ENCODE measurements around the gene RSPH4A.
"Not testable (repeated sequence)": the region's sequence is repeated elsewhere in the genome, so short reads cannot be mapped to it uniquely, and the experiment has no call there.

RSPH4A gene

DNA sequence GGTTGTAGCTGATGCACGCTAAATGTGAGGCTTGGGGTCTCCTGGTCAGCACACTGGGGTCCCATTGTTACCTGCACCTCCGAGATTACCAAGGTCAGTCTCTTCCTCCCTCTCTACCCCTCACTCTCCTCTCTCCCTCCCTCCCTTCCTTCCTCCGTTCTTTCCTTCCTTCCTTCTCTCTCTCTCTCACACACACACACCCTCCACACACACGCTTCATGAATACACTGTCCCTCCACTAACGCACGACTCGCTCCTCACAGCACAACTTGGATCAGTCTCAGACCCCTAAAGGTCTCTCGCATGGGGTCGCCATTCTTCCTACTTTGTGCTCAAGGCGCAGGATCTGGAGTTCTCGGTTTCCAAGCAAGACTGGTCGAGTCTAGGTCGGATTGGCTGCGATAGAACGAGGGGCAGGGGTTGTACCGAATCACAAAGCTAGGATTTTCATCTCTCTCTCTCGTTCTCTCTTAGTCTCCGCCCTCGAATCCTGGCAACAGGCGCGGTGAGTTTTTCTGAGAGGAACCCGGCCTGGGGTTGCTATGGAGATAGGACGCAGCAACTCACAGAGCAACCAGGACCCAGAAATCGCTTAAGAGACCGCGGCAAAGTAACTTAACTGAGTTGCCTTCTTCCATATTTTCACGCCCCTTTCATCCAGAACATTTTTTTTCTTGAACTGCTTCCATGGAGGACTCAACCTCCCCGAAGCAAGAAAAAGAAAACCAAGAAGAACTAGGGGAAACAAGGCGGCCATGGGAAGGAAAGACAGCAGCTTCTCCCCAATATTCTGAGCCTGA, at the start of gene RSPH4A:
RSPH4A (plus strand) TSS at position 543 of the 800 bp plus-strand sequence; CDS start at position 688, 145 bp downstream.
- peak; percentile 59 for DNase-seq

DNA sequence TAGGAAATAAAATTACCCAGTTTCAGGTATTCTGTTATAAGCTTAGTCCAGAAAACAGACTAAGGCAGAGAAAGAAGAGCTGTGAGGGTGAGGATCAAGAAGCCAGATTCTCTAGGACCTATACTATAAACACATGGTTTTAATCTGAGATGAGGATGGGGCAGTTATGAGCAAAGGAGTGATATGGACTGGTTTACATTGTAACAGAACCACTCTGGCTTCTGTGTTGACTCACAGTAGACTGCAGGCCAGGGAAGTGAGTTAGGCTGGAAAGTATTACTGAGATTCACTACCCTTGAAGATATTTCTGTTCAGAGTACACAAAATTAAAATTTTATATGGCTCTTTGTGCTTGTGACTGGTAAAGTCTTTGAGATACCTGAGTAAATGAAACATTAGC, 48.2 kb upstream of the RSPH4A start:
- no peak for DNase-seq

DNA sequence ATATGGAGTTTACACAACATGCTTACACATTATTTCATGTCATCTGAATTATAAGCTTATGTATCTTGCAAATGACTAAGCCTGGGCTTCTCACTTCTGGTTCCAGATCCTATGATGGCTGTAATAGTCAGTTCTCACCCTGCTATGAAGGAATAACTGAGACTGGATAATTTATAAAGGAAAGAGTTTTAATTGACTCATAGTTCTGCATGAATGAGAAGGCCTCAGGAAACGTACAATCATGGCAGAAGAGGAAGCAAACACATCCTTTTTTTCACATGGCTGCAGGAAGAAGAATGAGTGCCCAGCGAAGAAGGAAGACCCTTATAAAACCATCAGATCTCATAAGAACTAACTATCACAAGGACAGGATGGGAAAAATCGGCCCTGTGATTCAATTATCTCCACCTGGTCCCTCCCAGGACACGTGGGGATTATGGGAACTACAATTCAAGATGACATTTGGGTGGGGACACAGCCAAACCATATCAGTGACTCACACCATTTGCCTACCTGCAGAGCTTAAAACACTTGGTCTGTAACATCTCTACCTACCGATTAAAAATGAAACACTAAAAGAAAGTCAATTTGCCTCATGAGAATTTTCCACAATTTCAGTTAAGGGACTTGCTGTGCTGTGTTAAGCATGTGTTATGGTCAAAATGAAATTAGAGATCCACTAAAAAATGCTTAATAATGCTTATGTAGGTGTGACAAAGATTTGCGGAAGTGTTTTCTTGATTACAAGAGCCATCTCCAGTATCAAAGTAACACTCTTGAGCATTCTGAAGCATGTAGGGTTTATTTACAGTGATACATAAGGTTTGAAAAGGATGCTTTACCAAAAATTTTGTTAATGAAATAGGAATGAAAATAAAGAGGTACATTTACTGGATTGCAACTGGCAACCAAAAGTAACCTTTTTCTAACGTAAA, 47.2 kb upstream of the RSPH4A start:
- no peak for DNase-seq

DNA sequence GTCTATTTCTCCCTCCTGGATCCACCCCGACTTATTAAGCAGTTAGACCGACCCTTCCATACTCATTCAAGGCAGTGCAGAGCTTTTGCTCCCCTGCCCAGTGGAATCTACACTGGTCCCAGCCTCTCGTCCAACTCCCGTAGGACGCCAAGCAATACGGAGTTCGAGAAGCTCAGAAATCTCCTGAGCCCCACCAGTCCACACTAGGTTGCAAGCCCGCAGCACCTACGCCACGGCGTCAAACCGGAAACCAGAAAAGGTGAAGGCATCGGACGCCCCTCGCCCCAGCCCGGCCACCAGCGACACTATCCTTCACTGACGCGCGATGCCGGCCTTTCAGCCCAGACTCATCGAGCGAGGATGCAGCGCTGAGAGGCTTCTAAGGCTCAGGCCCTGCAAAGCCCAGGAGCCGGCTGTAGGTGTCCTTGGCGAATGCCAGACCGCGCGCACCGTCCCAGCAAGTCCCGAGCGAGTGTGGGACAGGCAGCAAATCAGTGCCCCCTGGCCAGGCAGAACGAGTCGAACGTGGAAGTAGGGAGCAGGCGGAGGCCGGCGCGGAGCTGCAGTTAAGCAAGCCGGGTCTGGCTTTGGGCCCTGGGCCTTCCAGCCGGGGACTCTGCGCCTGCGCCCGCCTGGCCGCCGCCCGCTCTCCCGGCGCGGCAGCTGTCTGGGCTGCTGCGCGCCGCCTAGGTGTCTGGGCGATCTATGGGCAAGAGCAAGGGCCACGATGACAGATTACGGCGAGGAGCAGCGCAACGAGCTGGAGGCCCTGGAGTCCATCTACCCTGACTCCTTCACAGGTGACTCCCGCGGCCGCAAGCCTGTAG, 45.2 kb upstream of the RSPH4A start, which contains the start of gene RWDD1:
RWDD1 (plus strand) TSS at position 649 of the 827 bp plus-strand sequence; CDS start at position 728, 79 bp downstream.
- DNase-seq, result peak; percentile 99

DNA sequence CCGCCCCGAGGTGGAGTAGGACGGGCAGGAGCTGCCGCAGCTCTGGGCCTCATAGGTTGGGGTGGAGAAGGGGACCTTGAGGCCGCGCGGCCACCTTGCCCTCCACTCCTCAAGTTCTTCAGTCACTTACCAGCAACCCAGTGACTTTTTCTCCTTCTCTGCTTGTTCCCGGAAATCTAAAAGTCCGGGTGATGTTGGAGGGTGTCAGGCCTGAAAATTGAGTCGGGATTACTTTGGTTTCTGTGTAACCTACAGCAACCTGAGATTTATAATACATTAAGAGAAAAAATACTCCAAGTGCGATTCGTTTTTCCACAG, 44.6 kb upstream of the RSPH4A start:
- no peak for DNase-seq

DNA sequence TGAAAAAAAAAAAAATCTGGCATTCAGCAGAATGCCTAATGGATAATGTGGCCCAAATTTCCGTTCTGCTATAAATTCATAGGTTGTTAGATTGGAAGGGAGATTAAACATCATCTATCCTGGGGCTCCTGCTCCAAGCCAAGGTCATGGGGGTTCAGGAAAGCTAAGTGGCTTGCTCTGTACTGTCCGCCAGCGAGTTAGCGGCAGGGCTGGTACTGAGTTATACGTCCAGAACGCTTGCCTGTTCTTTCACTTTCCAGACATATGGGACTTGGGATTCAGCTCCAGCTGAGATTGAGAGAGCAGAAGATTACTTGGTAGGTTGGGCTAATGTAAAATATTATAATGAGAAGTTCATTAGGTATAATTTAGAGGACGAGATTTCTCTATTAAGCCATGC, 44.1 kb upstream of the RSPH4A start:
- DNase-seq, result no peak

DNA sequence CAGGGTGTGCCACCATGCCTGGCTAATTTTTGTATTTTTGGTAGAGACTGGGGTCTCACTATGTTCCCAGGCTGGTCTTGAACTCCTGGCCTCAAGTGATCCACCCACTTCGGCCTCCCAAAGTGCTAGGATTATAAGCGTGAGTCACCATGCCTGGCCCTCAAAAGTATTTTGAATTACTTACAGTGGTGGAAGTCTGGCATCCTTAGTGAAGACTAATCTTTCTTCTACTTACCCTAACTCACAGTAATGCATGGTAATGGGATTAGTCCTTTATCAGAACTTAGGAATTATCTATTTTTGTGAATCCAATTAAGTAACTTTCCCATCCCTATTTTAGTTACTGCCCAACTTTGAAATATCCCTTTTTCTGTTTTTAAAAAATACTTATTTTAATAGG, 41.1 kb upstream of the RSPH4A start:
- DNase-seq, result no peak

DNA sequence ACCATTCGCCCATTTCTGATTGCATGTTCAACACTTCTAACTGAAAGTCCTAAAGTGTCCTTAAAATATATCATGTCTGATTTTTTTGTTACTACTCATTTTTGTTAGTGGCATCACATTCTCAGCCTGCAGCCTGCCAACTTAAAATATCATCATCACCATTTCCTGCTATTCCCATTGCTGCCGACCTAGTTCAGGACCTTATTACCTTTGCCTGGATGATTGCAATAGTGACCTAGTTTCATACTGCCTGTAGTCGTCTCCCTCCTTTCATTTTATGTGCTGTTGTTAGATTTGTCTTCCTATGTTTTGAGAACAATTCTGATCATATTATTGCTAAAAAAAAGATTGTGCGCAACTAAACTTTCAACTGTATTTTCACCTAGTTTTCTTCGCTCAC, 38.8 kb upstream of the RSPH4A start:
- DNase-seq, result no peak

DNA sequence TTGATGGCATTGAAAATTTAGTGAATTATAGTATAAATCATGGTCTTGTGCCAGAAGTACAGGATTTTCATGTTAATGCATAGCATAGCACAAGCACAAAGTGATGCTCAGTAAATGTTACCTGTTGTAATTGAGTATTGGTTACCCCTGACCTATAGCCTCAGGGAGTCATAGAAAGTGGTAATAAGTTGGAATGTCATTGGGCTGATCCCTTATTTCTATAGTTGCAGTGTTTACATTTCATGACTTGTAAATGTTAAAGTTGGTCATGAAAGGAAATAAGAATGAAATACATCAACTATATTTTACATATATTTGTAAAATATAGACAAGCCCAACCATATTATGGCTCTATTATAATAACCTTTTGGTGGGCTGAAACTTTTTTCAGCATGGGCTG, 37.9 kb upstream of the RSPH4A start:
- DNase-seq, result no peak

DNA sequence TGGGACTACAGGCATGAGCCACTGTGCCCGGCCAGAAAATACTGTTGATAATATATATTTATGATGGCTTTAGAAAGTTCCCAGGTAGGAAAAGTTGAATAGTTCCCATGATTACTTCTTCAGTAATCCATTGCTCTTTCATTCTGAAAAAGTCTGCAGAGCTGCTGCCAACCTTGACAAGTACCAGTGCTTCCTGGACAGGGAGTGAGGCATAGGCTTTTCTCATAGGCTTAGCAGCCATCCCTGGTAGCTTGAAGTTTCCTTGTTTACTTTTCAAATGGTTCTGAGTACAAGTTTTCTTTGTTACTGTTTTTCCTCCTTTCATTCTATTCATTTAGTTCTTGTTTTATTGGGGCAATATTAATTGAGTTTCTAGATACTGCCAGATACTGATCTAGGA, 37.1 kb upstream of the RSPH4A start:
- no peak for DNase-seq

DNA sequence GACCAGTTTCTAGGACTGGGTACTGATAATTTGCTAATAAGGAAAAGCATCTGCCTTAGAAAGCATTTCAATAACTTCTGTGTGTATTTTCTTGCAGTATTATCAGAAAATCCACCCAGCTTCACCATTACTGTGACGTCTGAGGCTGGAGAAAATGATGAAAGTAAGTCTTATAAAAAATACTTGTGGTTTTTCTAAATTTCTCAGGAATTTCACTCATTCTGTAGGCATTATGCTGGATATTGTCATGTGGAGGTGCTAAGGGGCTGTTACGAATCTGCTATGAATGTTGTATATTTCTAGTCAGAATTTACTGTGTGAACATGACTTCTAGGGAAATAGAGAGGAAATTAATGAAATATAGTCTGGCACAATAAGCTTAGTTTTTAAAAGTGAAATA, 36.1 kb upstream of the RSPH4A start:
- DNase-seq, result no peak

DNA sequence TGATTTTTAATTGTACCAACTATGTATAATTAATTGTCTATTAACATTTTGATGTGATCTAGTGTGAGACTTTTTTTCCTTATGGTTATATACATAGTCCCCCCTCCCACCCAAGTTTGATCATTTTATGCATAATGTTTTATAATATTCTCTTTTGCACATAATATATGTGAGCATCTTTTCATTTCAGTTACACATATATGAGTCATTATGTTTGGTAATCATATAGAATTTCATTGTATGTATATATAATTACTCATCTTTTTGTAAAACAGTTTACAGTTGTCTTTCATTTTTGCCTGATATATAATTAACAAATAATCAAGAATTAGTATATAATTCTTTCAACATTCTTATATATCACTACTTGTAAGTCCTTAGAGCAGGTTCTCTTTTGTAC, 30.0 kb upstream of the RSPH4A start:
- no peak for DNase-seq

DNA sequence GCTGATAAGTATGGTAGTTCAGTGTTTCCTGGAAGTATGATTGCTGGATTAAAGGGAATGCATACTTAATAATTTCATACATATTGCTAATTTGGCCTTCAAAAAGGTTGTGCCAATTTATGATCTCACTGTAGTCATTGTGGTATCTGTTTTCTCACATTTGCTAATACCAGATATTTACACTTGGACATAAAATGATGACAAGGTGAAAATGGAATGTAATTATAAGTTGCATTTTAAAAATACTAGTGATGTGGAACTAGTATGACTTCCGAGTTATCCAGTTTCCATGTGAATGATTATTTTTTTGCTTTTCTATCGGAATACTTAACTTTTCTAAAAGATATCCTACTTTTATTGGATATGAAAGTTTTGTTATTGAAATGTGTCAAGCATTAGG, 29.5 kb upstream of the RSPH4A start:
- no peak for DNase-seq

DNA sequence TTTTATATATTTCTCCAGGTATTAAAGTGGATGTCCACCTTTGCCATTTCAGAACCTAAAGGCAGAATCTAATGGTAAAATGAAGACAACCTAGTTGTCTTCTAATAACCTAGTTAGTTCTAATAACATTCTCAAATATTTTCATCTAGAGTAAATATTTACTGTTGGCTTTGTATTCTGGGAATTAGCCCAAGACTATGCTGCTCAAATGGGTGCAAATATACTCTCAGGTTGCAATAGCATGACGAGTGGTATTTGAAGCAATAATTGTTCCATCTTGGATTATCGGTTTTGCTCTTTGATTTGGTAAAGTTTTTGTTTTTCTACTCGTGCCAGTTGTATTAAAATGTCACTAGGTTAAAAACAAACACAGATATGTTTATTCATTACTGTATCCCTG, 21.0 kb upstream of the RSPH4A start:
- DNase-seq, result no peak

DNA sequence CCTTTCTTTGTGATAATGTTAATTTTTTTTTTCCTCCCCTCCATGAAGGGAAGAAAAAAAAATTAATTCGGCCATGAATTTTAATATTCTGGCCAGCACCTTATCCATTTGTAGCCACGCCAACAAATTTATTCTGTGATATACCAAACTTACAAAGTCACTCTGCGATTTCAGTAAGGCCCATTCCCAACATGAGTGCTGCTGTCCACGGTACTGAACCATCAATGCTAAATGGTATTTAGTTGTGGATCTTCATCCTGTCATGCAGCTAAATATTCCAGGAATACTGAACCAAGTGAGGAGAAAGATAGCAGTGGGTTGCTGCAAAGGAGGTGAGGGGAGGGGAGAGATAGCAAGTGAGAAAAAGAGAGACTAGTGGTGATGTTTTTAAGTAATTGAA, 19.5 kb upstream of the RSPH4A start:
- DNase-seq, result no peak

DNA sequence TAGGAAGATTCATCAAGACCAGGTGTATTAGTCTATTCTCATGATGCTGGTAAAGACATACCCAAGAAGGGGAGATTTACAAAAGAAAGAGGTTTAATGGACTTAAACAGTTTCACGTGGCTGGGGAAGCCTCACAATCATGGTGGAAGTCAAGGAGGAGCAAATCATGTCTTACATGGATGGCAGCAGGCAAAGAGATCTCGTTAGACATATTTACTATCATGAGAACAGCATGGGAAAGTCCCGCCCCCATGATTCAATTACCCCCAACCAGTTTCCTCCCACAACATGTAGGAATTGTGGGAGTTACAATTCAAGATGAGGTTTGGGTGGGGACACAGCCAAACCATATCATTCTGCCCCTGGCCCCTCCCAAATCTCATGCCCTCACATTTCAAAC, 12.4 kb upstream of the RSPH4A start:
- DNase-seq, result not testable (repeated sequence)

DNA sequence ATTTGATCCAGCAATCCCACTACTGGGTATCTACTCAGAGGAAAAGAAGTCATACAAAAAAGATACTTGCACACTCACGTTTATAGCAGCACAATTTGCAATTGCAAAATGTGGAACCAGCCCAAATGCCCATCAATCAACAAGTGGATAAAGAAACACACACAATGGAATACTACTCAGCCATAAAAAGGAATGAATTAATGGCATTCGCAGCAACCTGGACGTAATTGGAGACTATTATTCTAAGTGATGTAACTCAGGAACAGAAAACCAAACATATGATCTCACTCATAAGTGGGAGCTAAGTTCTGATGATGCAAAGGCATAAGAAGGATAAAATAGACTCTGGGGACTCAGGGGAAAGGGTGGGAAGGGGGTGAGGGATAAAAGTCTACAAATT, 11.4 kb upstream of the RSPH4A start:
- DNase-seq, result not testable (repeated sequence)

DNA sequence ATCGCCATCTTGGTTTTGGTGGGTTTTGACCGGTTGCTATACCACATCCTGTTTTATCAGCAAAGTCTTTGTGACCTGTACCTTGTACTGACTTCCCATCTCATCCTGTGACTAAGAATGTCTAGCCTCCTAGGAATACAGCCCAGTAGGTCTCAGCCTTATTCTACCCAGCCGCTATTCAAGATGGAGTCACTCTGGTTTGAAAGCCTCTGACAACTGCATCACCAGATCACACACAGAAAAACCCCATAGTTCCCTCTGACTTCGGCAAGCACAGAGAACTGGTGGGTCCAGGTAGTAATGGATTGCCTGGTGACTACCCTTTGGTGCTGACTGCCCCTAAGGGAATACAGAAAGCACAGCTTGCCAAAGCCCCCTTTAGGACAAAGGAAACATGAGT, 10.3 kb upstream of the RSPH4A start:
- DNase-seq, result no peak

DNA sequence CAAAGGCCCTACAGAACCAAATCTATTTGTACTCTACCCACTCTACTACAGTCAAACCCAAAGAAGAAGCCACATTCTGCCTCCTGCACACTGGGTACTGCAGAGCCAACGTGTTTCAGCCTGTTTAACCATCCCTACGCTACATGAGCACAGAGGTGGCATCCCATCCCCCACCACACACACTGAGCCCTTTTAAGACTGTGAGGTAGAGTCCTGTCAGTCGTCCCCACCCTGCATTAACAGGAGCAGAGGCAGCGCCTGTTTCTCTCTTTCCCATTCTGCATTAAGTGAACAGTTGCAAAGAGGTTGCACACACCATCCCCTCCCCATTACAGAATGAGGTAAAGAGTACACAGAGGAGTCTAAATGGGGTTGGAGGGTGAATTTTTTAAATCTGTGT, 5.2 kb upstream of the RSPH4A start:
- no peak for DNase-seq

DNA sequence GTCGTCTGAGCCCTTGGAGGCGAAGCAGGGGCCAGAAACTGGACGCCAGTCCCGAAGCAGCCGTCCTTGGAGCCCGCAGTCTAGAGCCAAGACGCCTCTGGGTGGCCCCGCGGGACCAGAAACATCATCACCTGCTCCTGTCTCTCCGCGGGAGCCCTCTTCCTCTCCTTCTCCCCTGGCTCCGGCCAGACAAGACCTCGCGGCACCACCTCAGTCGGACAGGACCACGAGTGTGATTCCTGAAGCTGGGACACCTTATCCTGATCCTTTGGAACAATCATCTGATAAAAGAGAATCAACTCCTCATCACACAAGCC, 416 bp downstream of the RSPH4A start:
- DNase-seq, result peak; percentile 8

DNA sequence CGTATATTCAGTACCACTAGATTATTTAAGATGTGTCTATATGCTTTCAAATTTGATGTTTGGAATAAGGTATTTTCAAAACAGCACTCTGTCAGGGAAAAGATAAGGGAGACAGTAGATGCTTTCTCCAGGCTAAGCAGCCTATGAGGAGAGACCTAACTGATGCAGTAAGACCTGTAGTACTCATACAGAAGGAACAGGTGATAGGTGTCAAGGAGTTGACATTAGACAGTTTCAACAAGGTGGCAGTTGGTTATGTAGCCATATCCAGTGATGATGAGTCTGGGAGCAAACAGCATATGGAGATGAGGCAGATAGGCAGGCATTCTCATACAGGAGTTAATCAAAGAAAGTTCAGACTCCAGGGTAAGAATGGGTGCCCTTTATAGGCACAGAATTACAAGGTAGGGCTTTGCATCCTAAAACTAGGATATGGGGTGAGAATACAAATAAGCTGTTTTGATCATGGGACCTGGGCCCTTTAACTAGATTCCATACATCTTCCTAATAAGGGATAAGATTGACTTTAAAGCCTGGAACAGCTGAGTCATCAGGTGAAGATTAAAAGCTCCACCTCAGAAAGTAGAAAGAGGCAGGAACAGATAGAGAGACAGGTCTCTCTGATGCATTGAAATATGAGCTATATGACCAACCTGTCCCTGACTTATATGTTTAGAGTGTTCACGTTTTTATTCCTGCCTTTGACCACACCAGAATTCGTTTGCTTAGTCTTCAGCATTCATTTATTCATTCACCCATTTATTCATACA, 7.9 kb downstream of the RSPH4A start:
- no peak for DNase-seq

DNA sequence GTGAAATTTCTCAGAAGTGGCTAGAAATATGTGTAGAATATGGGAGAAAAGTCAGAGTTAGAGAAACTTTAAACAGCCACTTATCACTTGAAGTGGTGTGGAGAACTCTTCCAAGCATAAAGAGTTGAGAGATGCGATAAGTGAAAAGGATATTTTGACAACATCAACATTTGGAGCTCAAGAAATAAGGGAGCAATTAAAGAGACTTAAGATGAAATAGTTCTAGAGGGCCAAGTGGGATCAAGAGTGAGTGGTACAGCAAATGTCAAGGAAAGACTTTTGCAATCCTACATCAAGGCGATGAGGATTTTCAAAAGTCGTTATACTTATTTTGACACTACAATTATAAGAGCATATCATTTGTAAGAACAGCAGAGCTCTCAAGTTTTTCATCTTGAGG, 9.6 kb downstream of the RSPH4A start:
- no peak for DNase-seq

DNA sequence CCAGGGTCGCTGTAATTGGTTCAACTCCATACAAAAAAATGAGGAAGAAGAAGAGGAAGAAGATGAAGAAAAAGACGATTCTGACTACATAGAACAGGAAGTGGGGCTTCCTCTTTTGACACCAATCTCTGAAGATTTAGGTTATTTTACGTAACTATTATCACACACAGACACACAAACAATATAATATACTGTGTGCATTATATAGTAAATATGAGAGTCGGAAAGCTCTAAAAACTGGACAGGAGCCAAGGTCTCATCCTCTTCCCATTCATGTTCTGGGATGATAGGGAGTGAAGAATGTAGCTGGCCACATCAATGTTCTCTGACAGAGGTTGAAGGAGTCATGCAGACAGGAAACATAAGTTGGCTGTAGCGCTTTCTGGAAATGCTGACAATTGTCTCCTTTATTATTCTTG, 13.3 kb downstream of the RSPH4A start:
- no peak for DNase-seq

Data from activated CD4-positive, alpha-beta T cell treated with anti-CD3 and anti-CD28 coated beads, Interleukin-2, amount 50 U/mL, for 1 hour (primary cell).